Naive thymus-derived CD4-positive, alpha-beta T cell (primary cell): ENCODE results near the gene PDGFRB. TPM values are rescaled to one million over a fixed set of nuclear protein-coding genes. Genes with fewer than 3 reads are reported as not detected.

Experiments
- ATAC-seq: fragments of 150-1000 bp; cut with Tn5 transposase; 2 replicates; pipeline ENCODE4 v1.10.0; 2021; ENCODE audit warnings: mild to moderate bottlenecking, moderate library complexity
- CTCF ChIA-PET: fragments of 350-600 bp; sonication (Branson Sonifier 250); formaldehyde crosslinking; loops from one replicate; lab custom pipeline; 2021; ENCODE audit warnings: antibody characterized with exemption; lab: Charles Lee
- POLR2A ChIA-PET: fragments of 350-600 bp; sonication (Branson Sonifier 250); formaldehyde crosslinking; loops from one replicate; lab custom pipeline; 2021; ENCODE audit warnings: antibody characterized with exemption, inconsistent platforms; lab: Charles Lee
- DNase-seq, 9 donors: peaks; one replicate each; pipeline versions ENCODE4 v3.0.0 to v3.0.0-alpha.2; 2020 to 2022; ENCODE audit warnings: mixed read lengths in 1 of 9
- H3K27ac ChIP-seq: one replicate; pipeline ENCODE4 v1.7.0; 2013; ENCODE audit warnings: mild to moderate bottlenecking, low read depth, low read length, moderate library complexity
- H3K27me3 ChIP-seq, 2 donors: one replicate each; pipeline ENCODE4 v1.7.0; 2013; ENCODE audit warnings: low read length in 2 of 2, mild to moderate bottlenecking in 2 of 2, moderate library complexity in 2 of 2; ENCODE audit not compliant: control insufficient read depth in 2 of 2, insufficient read depth in 2 of 2
- H3K36me3 ChIP-seq, 3 experiments: 1 replicate in 2 of 3; 2 replicates in 1 of 3; pipeline ENCODE4 v1.7.0; 2013; ENCODE audit warnings: low read length in 3 of 3, mild to moderate bottlenecking in 3 of 3, moderate library complexity in 1 of 3; ENCODE audit not compliant: insufficient read depth in 3 of 3, control insufficient read depth in 2 of 3
- H3K4me1 ChIP-seq, 2 donors: one replicate each; pipeline ENCODE4 v1.7.0; 2013; ENCODE audit warnings: low read length in 2 of 2, mild to moderate bottlenecking in 2 of 2, moderate library complexity in 1 of 2; ENCODE audit not compliant: control insufficient read depth in 2 of 2, insufficient read depth in 2 of 2
- H3K4me3 ChIP-seq: 2 replicates; pipeline ENCODE4 v1.7.0; 2013; ENCODE audit warnings: mild to moderate bottlenecking, low read length
- H3K9me3 ChIP-seq, 3 experiments: 1 replicate in 2 of 3; 2 replicates in 1 of 3; pipeline ENCODE4 v1.7.0; 2013; ENCODE audit warnings: low read length in 3 of 3; ENCODE audit not compliant: control insufficient read depth in 2 of 3
- H3K27ac Mint-ChIP-seq, 9 donors: one replicate each; pipeline ENCODE4 v1.8.0; 2020 to 2022; ENCODE audit warnings: mixed read lengths in 9 of 9, mild to moderate bottlenecking in 8 of 9, moderate library complexity in 5 of 9, inconsistent platforms in 2 of 9
- H3K27me3 Mint-ChIP-seq, 5 donors: one replicate each; pipeline ENCODE4 v1.8.0; 2021 to 2022; ENCODE audit warnings: mixed read lengths in 5 of 5, mild to moderate bottlenecking in 1 of 5
- H3K36me3 Mint-ChIP-seq, 5 donors: one replicate each; pipeline ENCODE4 v1.8.0; 2020 to 2022; ENCODE audit warnings: mixed read lengths in 5 of 5, mild to moderate bottlenecking in 3 of 5, inconsistent platforms in 1 of 5
- H3K4me1 Mint-ChIP-seq, 7 donors: one replicate each; pipeline ENCODE4 v1.8.0; 2020 to 2022; ENCODE audit warnings: mixed read lengths in 7 of 7, mild to moderate bottlenecking in 3 of 7, inconsistent platforms in 1 of 7
- H3K4me3 Mint-ChIP-seq, 10 donors: one replicate each; pipeline ENCODE4 v1.8.0; 2020 to 2022; ENCODE audit warnings: mild to moderate bottlenecking in 10 of 10, mixed read lengths in 10 of 10, moderate library complexity in 6 of 10, inconsistent platforms in 2 of 10
- H3K9me3 Mint-ChIP-seq, 11 donors: one replicate each; pipeline ENCODE4 v1.8.0; 2020 to 2022; ENCODE audit warnings: mixed read lengths in 11 of 11, mild to moderate bottlenecking in 4 of 11, inconsistent platforms in 1 of 11, moderate library complexity in 1 of 11
- intact Hi-C, 2 donors: fragments of 100-400 bp; cut with micrococcal nuclease; formaldehyde crosslinking; loops; one replicate each; pipeline ENCODE4 v1.15.1; 2023
- polyA plus RNA-seq, 2 donors: library from polyadenylated mRNA; unstranded; fragments of 300-500 nt; fragmentation: Illumina TruSeq; gene quantifications; one replicate each; pipeline ENCODE4 v1.2.3, GENCODE V29; 2021
- total RNA-seq, 6 experiments: library from RNA in 5 of 6; stranded (reverse) in 5 of 6; gene quantifications; 1 replicate in 5 of 6; 2 replicates in 1 of 6; pipeline ENCODE4 v1.2.3 and lab custom pipeline; 2021 to 2026

Gene PDGFRB
- total and polyA plus RNA-seq, 7 experiments from 2014 or later, result 0.37 to 8.5 (median 2.9) TPM; not detected in 3

- H3K9me3 Mint-ChIP-seq, result no peaks in the 10 kb centered on the region
- ChIA-PET CTCF (interaction anchor here (1.4 kb wide), 1 partner anchor 89 kb away, joined by 3 read pairs; no protein-coding TSS in a partner anchor), POLR2A (no interaction called here)
- peaks cover 0 to 1% (median 0%) of the 10 kb centered on the region in 5 donors for H3K36me3 Mint-ChIP-seq
- Histone ChIP-seq H3K4me1 (no peaks in the 10 kb centered on the region), H3K36me3 (peaks cover 0 to 3% (median 0%) of the 10 kb centered on the region in 3 experiments), H3K27me3 (no peaks in the 10 kb centered on the region), H3K27ac (no peak overlapping the region), H3K9me3 (no peaks in the 10 kb centered on the region), H3K4me3 (no peak overlapping the region)
- no peak for ATAC-seq
- H3K27ac Mint-ChIP-seq, result no peak overlapping the region
- peaks cover 0 to 10% (median 0%) of the 10 kb centered on the region in 7 donors for H3K4me1 Mint-ChIP-seq
- DNase-seq, result no peak
- intact Hi-C loops, result no loop called here
- H3K27me3 Mint-ChIP-seq, result peaks cover 0 to 3% (median 0%) of the 10 kb centered on the region in 5 donors
- H3K4me3 Mint-ChIP-seq, result no peak overlapping the region
Measured at GRCh38 chr5:150129454-150129812, 26.2 kb downstream of the PDGFRB start.

- intact Hi-C loops, result no loop called here
- H3K27me3 Mint-ChIP-seq, result peaks cover 0 to 3% (median 0%) of the 10 kb centered on the region in 5 donors
Measured at GRCh38 chr5:150126921-150127265, 28.8 kb downstream of the PDGFRB start.

GRCh38 chr5:150126199-150126920 is 29.3 kb downstream of the PDGFRB start:
- Histone ChIP-seq H3K4me3 (no peak overlapping the region), H3K36me3 (no peaks in the 10 kb centered on the region), H3K4me1 (no peaks in the 10 kb centered on the region), H3K9me3 (no peaks in the 10 kb centered on the region), H3K27ac (no peak overlapping the region), H3K27me3 (no peaks in the 10 kb centered on the region)
- peaks cover 0 to 11% (median 0%) of the 10 kb centered on the region in 7 donors for H3K4me1 Mint-ChIP-seq
- no peak overlapping the region for H3K27ac Mint-ChIP-seq
- no peak for DNase-seq
- H3K27me3 Mint-ChIP-seq, result peaks cover 0 to 3% (median 0%) of the 10 kb centered on the region in 5 donors
- intact Hi-C loops, result no loop called here
- no peak overlapping the region for H3K4me3 Mint-ChIP-seq
- peaks cover 0 to 1% (median 0%) of the 10 kb centered on the region in 5 donors for H3K36me3 Mint-ChIP-seq
- H3K9me3 Mint-ChIP-seq, result no peaks in the 10 kb centered on the region
- POLR2A ChIA-PET, result no interaction called here
- CTCF ChIA-PET, result no interaction called here
- ATAC-seq, result no peak

More at GRCh38 chr5:150126921-150127265, 28.8 kb downstream of the PDGFRB start:
- no peak for ATAC-seq
- Histone ChIP-seq H3K4me3 (no peak overlapping the region), H3K27ac (no peak overlapping the region), H3K9me3 (no peaks in the 10 kb centered on the region), H3K36me3 (peaks cover 0 to 3% (median 0%) of the 10 kb centered on the region in 3 experiments), H3K27me3 (no peaks in the 10 kb centered on the region), H3K4me1 (no peaks in the 10 kb centered on the region)
- DNase-seq, result no peak
- Mint-ChIP-seq H3K27ac (no peak overlapping the region), H3K36me3 (peaks cover 0 to 1% (median 0%) of the 10 kb centered on the region in 5 donors), H3K4me1 (peaks cover 0 to 13% (median 0%) of the 10 kb centered on the region in 7 donors), H3K9me3 (no peaks in the 10 kb centered on the region), H3K4me3 (no peak overlapping the region)
- ChIA-PET POLR2A (no interaction called here), CTCF (no interaction called here)

GRCh38 chr5:150125334-150125733 is 30.3 kb downstream of the PDGFRB start:
- Histone ChIP-seq H3K9me3 (no peaks in the 10 kb centered on the region), H3K27ac (no peak overlapping the region), H3K4me1 (no peaks in the 10 kb centered on the region), H3K36me3 (no peaks in the 10 kb centered on the region), H3K27me3 (no peaks in the 10 kb centered on the region), H3K4me3 (no peak overlapping the region)
- intact Hi-C loops, result no loop called here
- Mint-ChIP-seq H3K4me1 (peaks cover 0 to 8% (median 0%) of the 10 kb centered on the region in 7 donors), H3K4me3 (no peak overlapping the region), H3K27me3 (peaks cover 0 to 3% (median 0%) of the 10 kb centered on the region in 5 donors), H3K36me3 (peaks cover 0 to 1% (median 0%) of the 10 kb centered on the region in 5 donors), H3K27ac (no peak overlapping the region), H3K9me3 (no peaks in the 10 kb centered on the region)
- POLR2A ChIA-PET, result no interaction called here
- DNase-seq (no peak), ATAC-seq (no peak)
- CTCF ChIA-PET, result no interaction called here

- CTCF ChIA-PET, result no interaction called here
Measured at GRCh38 chr5:150124596-150124995, 31.0 kb downstream of the PDGFRB start.

GRCh38 chr5:150124111-150124557 is 31.5 kb downstream of the PDGFRB start:
- ChIA-PET POLR2A (no interaction called here), CTCF (no interaction called here)
- no peak overlapping the region for H3K27ac Mint-ChIP-seq
- H3K36me3 Mint-ChIP-seq, result no peaks in the 10 kb centered on the region
- Histone ChIP-seq H3K4me1 (no peaks in the 10 kb centered on the region), H3K36me3 (no peaks in the 10 kb centered on the region), H3K9me3 (no peaks in the 10 kb centered on the region), H3K4me3 (no peak overlapping the region), H3K27ac (no peak overlapping the region), H3K27me3 (no peaks in the 10 kb centered on the region)
- ATAC-seq, result peak; percentile 50
- intact Hi-C loops, result loop anchor here in 1 of 2 donors (5.0 kb wide), 1 partner anchor 292 kb away; no protein-coding TSS in a partner anchor
- H3K4me1 Mint-ChIP-seq, result peaks cover 0 to 5% (median 0%) of the 10 kb centered on the region in 7 donors
- H3K27me3 Mint-ChIP-seq, result peaks cover 0 to 3% (median 0%) of the 10 kb centered on the region in 5 donors
- DNase-seq, result no peak
- H3K4me3 Mint-ChIP-seq, result no peak overlapping the region
- H3K9me3 Mint-ChIP-seq, result no peaks in the 10 kb centered on the region

More at GRCh38 chr5:150124596-150124995, 31.0 kb downstream of the PDGFRB start:
- peaks cover 0 to 5% (median 0%) of the 10 kb centered on the region in 7 donors for H3K4me1 Mint-ChIP-seq
- H3K27me3 Mint-ChIP-seq, result peaks cover 0 to 3% (median 0%) of the 10 kb centered on the region in 5 donors
- no peak overlapping the region for H3K27ac ChIP-seq
- no peaks in the 10 kb centered on the region for H3K27me3 ChIP-seq
- H3K4me3 ChIP-seq, result no peak overlapping the region
- no peak overlapping the region for H3K4me3 Mint-ChIP-seq
- no peak for DNase-seq
- H3K27ac Mint-ChIP-seq, result no peak overlapping the region
- no peaks in the 10 kb centered on the region for H3K4me1 ChIP-seq
- no peaks in the 10 kb centered on the region for H3K9me3 Mint-ChIP-seq
- no peak for ATAC-seq
- intact Hi-C loops, result loop anchor here in 1 of 2 donors (5.0 kb wide), 1 partner anchor 292 kb away; no protein-coding TSS in a partner anchor
- POLR2A ChIA-PET, result no interaction called here
- no peaks in the 10 kb centered on the region for H3K36me3 Mint-ChIP-seq
- no peaks in the 10 kb centered on the region for H3K36me3 ChIP-seq
- no peaks in the 10 kb centered on the region for H3K9me3 ChIP-seq
